Urinary bladder (tissue), 4 donors: ENCODE results near the gene BCAT1. TPM values are rescaled to one million over a fixed set of nuclear protein-coding genes. Genes with fewer than 3 reads are reported as not detected.

Experiments used
- DNase-seq: peaks from one replicate; pipeline ENCODE4 v3.0.0-alpha.2; 2015; ENCODE audit errors: extremely low spot score
- H3K27ac ChIP-seq: one replicate; pipeline ENCODE4 v1.5.1; 2013; ENCODE audit warnings: low read depth, mild to moderate bottlenecking, moderate library complexity
- H3K36me3 ChIP-seq: one replicate; pipeline ENCODE4 v1.6.1; 2013; ENCODE audit warnings: mild to moderate bottlenecking, moderate library complexity; ENCODE audit not compliant: insufficient read depth
- H3K4me1 ChIP-seq: one replicate; pipeline ENCODE4 v1.6.1; 2013; ENCODE audit warnings: mild to moderate bottlenecking, moderate library complexity; ENCODE audit not compliant: insufficient read depth
- H3K4me3 ChIP-seq: one replicate; pipeline ENCODE4 v1.5.1; 2013; ENCODE audit warnings: low read depth, low read length
- WGBS: extraction: QIAGEN DNeasy Blood & Tissue Kit; methylation state at CpG from one replicate; pipeline ENCODE4 v1.1.7; 2013; 5-methylcytosine and 5-hydroxymethylcytosine counted together
- polyA plus RNA-seq: library from polyadenylated mRNA; stranded (reverse); fragments of 200-250 nt; gene quantifications from one replicate; pipeline ENCODE4 v1.2.3, GENCODE V29; 2013
- total RNA-seq: library from RNA; depleted of rRNA; stranded (reverse); fragments of >200 nt; gene quantifications from one replicate; pipeline ENCODE4 v1.2.3, GENCODE V29; 2014
- donor health status: healthy with polysubstance abuse.
- donor health status: healthy.

BCAT1 gene
- total and polyA plus RNA-seq, 2 donors = 9.4 to 87.3 TPM

DNA sequence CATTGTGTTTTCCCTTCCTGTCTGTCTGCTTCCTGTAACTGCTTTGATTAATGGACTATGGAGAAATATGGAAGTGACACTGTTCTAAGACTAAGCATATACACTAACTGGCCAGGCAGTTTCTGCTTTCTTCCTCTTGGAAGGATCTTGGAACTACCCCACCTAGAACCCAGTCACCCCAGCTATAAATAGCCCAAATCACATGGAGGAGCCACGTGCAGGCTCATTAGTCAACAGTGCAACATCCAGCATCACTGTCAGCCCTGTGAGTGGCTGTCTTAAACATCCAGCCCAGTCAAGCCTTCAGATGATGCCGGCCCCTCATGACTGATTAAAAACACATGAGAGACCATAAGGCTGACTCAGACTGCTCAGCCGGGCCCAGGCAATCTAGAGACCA lies 39.2 kb downstream of the BCAT1 start:
- Histone ChIP-seq H3K36me3 (no peaks in the 10 kb centered on the region), H3K27ac (no peak overlapping the region), H3K4me3 (no peak overlapping the region), H3K4me1 (peaks cover 1% of the 10 kb centered on the region)
- 65% methylated on average over 3 of the region's 3 CpGs for WGBS
- no peak for DNase-seq

GRCh38 chr12:24907464-24907863 lies 41.4 kb downstream of the BCAT1 start:
- no peak for DNase-seq
- Histone ChIP-seq H3K4me3 (no peak overlapping the region), H3K4me1 (peaks cover 1% of the 10 kb centered on the region), H3K27ac (no peak overlapping the region), H3K36me3 (no peaks in the 10 kb centered on the region)
- WGBS = 95% methylated on average over 5 of the region's 5 CpGs

- Histone ChIP-seq H3K4me1 (peaks cover 1% of the 10 kb centered on the region), H3K36me3 (no peaks in the 10 kb centered on the region), H3K27ac (no peak overlapping the region), H3K4me3 (no peak overlapping the region)
- no peak for DNase-seq
- WGBS = 99% methylated on average over 2 of the region's 2 CpGs
Observed at GRCh38 chr12:24906141-24906540, 42.8 kb downstream of the BCAT1 start.

- H3K4me3 ChIP-seq = no peak overlapping the region
- H3K36me3 ChIP-seq = no peaks in the 10 kb centered on the region
- 76% methylated on average over 2 of the region's 2 CpGs for WGBS
- DNase-seq = no peak
- H3K27ac ChIP-seq = no peak overlapping the region
- peaks cover 1% of the 10 kb centered on the region for H3K4me1 ChIP-seq
Observed at GRCh38 chr12:24905431-24905830, 43.5 kb downstream of the BCAT1 start.

GRCh38 chr12:24904871-24905270 lies 44.0 kb downstream of the BCAT1 start:
- no peak overlapping the region for H3K4me3 ChIP-seq
- no peak overlapping the region for H3K27ac ChIP-seq
- peaks cover 1% of the 10 kb centered on the region for H3K4me1 ChIP-seq
- 93% methylated on average over 1 of the region's 1 CpG for WGBS
- DNase-seq = no peak
- H3K36me3 ChIP-seq = no peaks in the 10 kb centered on the region

- H3K4me1 ChIP-seq = peaks cover 1% of the 10 kb centered on the region
- H3K27ac ChIP-seq = no peak overlapping the region
- no peaks in the 10 kb centered on the region for H3K36me3 ChIP-seq
- DNase-seq = no peak
- peak overlapping the region; percentile 42 for H3K4me3 ChIP-seq
- 45% methylated on average over 25 of the region's 25 CpGs for WGBS
Observed at GRCh38 chr12:24903329-24904088, 45.4 kb downstream of the BCAT1 start.

GRCh38 chr12:24902511-24903328 lies 46.2 kb downstream of the BCAT1 start:
- H3K27ac ChIP-seq = no peak overlapping the region
- no peak for DNase-seq
- WGBS = 14% methylated on average over 74 of the region's 74 CpGs
- no peaks in the 10 kb centered on the region for H3K36me3 ChIP-seq
- peaks cover 1% of the 10 kb centered on the region for H3K4me1 ChIP-seq
- peak overlapping the region; percentile 42 for H3K4me3 ChIP-seq

GRCh38 chr12:24901576-24902461 lies 47.1 kb downstream of the BCAT1 start:
- Histone ChIP-seq H3K4me1 (peaks cover 1% of the 10 kb centered on the region), H3K4me3 (no peak overlapping the region), H3K36me3 (no peaks in the 10 kb centered on the region), H3K27ac (no peak overlapping the region)
- WGBS = 73% methylated on average over 33 of the region's 33 CpGs
- no peak for DNase-seq

DNA sequence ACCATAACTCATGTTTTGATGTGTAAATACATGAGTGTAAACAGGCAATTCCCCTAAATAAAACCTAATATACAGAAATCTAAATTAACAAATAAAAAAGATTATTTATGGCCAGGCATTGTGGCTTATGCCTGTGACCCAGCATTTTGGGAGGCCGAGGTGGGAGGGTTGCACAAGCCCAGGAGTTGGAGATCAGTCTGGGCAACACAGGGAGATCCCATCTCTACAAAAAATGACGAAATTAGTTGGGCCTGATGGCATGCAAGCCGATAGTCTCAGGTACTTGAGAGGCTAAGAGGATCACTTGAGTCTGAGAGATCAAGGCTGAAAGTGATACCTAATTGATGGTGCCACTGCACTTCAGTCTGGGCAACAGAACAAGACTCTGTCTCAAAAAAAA lies 48.7 kb downstream of the BCAT1 start:
- Histone ChIP-seq H3K4me1 (peaks cover 1% of the 10 kb centered on the region), H3K4me3 (no peak overlapping the region), H3K27ac (no peak overlapping the region), H3K36me3 (no peaks in the 10 kb centered on the region)
- no peak for DNase-seq
- WGBS = 93% methylated on average over 3 of the region's 3 CpGs

- Histone ChIP-seq H3K27ac (no peak overlapping the region), H3K4me3 (no peak overlapping the region), H3K36me3 (no peaks in the 10 kb centered on the region), H3K4me1 (no peaks in the 10 kb centered on the region)
- no peak for DNase-seq
- 95% methylated on average over 4 of the region's 4 CpGs for WGBS
Observed at GRCh38 chr12:24899503-24900075, 49.3 kb downstream of the BCAT1 start.

- Histone ChIP-seq H3K4me1 (no peaks in the 10 kb centered on the region), H3K27ac (no peak overlapping the region), H3K36me3 (no peaks in the 10 kb centered on the region), H3K4me3 (no peak overlapping the region)
- 89% methylated on average over 3 of the region's 3 CpGs for WGBS
- DNase-seq = no peak
Observed at GRCh38 chr12:24898606-24899005, 50.3 kb downstream of the BCAT1 start.

- Histone ChIP-seq H3K4me1 (no peaks in the 10 kb centered on the region), H3K27ac (no peak overlapping the region), H3K36me3 (no peaks in the 10 kb centered on the region), H3K4me3 (no peak overlapping the region)
- WGBS = 65% methylated on average over 1 of the region's 1 CpG
- DNase-seq = no peak
Observed at GRCh38 chr12:24898185-24898584, 50.7 kb downstream of the BCAT1 start.

GRCh38 chr12:24896171-24896570 lies 52.7 kb downstream of the BCAT1 start:
- Histone ChIP-seq H3K36me3 (no peaks in the 10 kb centered on the region), H3K4me3 (no peak overlapping the region), H3K4me1 (no peaks in the 10 kb centered on the region), H3K27ac (no peak overlapping the region)
- no peak for DNase-seq
- 58% methylated on average over 6 of the region's 6 CpGs for WGBS
